ENCODE results near the gene CTDSPL2. TPM values are rescaled to one million over a fixed set of nuclear protein-coding genes. Genes with fewer than 3 reads are reported as not detected.
"Not testable (repeated sequence)": the region's sequence is repeated elsewhere in the genome, so short reads cannot be mapped to it uniquely, and the experiment has no call there.

The CTDSPL2 gene
- 58.3 TPM for total RNA-seq

DNA sequence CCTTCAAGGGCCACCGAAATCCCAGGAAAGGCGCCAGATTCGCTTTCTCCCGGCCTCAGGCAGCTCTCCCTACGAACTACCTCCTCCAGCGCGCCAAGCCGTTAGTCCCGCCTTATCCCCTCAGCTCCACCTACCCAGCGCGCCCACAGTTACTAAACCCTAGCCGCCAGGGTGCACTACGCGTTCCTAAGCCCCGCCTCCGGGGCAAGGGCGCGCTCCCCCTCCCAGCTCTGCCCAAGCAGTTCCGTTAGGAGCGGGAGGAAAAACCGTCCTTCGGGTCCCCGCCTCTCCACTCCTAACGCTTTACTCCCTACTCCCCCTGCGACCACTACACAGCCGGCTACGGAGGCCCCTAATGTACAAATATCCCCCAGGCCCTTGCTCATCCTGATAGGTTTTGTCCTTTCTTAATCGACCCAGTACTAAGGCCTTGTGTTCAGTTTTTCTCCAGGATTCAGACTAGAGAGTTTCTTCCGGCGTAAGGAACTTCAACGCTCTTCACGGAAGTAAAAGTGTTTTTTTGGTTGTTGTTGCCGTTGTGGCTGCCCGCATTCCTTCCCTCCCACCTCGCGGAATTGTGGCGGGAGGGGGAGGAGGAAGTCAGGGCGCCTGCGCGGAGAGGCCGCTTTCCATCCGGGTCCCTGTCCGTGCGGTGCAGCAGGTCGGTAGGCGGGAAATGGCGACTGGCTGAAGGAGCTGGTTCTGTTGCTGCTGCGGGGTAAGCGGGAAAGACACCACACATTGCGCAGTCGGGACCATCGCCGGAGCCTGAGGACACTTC lies at the start of gene CTDSPL2:
Gene CTDSPL2 (plus strand): TSS at position 655 of the 781 bp plus-strand sequence. CDS start 31,386 bp downstream, outside the sequence.
- peak; percentile 97 for DNase-seq (ENCODE audit: low spot score)

DNA sequence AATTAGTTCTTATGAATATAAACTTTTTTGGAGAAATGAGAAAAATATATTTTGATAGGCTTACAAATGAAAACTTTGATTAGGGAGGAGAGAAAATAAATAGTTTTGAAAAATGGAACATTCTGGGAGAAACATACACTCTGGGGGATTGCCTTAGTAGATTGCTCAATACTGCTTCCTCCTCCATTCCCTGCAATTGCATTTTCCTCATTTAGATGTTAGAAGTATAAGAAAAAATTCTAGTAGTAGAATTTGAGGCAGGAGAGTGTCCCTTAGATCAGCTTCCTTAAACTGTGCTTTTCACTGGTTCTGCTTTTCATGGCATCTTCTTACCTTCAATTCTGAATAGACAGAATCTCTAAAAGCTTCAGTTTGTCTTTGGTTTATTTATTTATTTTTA lies 46.2 kb upstream of the CTDSPL2 start:
- no peak for DNase-seq (ENCODE audit: low spot score)

DNA sequence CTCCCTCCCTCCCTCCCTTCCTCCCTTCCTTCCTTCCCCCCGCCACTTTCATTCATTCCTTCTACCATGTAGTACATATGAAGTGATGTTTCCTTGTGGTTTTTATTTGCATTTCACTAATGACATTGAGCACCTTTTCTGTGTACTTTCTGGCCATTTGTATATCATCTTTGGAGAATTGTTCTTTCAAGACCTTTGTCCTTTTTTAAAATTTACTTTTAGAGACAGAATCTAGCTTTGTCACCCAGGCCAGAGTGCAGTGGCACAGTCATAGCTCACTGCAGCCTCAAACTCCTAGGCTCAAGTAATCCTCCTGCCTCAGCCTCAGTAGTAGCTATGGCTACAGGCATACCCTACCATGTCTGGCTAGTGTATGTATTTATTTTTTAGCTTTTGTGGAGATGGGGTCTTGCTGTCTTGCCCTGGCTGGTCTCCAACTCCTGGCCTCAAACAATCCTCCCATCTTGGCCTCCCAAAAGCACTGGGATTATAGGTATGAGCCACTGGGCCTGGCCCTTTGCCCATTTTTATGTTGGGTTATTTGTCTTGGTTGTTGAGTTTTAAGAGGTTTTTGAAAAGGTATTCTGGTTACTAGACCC lies 42.0 kb upstream of the CTDSPL2 start:
- no peak for DNase-seq (ENCODE audit: low spot score)

DNA sequence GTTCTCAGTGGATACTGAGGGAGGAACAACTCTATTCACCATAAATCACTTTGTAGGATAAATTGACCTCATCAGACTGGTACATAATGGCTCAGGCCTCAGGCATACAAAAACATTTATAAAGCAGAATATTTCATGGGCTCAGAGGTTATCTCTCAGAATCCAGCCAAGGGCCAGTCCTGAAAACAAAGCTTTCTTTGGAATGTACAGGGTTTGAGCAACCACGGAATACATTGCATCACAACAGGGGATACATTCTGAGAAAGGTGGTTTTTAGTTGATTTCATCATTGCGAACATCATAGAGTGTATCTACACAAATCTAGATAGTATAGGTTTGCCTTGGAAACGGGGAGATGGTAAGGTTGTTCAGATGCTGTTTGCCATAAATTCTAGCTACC lies 33.4 kb upstream of the CTDSPL2 start:
- no peak for DNase-seq (ENCODE audit: low spot score)

DNA sequence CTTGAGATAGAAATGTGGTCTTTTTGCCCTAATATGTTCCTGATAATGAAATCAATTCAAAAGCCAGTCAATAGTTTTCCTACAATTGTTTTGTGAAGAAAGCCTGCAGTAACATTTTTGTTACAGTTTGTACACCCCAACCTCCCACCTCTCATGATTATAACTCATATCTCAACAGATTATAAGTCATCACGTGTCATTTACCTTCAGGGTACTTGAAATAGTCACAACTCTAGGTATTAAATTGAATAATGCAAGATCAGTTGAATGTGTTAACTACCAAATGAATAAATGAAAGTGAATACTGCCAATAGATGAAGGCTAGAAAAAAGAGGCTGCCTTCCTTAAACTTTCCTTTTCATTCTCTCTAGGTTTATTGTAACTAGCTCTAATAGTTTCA lies 32.9 kb upstream of the CTDSPL2 start:
- DNase-seq (ENCODE audit: low spot score): no peak

DNA sequence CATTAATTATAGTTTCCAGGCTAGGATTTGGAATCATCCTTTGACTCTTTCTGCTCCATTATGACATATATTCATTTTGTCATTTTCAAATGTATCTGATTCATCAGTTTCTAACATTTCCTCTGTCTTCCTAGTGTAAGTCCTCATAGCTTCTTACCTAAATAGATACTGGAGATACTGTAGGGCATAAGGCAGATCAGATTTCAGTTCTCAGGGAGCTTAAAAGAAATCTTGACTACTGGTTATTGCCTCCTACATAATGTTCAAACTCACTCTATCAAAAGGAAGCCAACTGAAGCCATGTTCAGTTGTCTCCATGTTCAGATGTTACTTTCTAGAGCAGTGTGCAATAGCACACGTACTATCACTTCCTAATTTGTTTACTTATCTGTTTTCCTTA lies 29.6 kb upstream of the CTDSPL2 start:
- no peak for DNase-seq (ENCODE audit: low spot score)

DNA sequence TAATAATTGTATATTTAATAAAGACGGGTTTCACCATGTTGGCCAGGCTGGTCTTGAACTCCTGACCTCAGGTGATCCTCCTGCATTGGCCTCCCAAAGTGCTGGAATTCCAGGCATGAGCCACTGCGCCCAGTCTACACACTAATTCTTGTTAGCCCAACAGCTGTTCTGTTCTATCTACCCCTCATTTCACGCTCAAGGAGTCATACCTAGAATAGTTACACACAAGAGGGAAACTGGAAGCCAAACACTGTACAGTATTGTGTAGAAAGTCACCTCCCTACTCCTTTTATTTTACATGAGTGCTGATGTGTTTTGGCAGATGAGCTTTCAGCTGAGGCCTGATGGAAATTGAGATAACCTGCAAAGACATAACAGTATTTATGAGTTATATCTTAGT lies 13.4 kb upstream of the CTDSPL2 start:
- DNase-seq (ENCODE audit: low spot score): no peak

DNA sequence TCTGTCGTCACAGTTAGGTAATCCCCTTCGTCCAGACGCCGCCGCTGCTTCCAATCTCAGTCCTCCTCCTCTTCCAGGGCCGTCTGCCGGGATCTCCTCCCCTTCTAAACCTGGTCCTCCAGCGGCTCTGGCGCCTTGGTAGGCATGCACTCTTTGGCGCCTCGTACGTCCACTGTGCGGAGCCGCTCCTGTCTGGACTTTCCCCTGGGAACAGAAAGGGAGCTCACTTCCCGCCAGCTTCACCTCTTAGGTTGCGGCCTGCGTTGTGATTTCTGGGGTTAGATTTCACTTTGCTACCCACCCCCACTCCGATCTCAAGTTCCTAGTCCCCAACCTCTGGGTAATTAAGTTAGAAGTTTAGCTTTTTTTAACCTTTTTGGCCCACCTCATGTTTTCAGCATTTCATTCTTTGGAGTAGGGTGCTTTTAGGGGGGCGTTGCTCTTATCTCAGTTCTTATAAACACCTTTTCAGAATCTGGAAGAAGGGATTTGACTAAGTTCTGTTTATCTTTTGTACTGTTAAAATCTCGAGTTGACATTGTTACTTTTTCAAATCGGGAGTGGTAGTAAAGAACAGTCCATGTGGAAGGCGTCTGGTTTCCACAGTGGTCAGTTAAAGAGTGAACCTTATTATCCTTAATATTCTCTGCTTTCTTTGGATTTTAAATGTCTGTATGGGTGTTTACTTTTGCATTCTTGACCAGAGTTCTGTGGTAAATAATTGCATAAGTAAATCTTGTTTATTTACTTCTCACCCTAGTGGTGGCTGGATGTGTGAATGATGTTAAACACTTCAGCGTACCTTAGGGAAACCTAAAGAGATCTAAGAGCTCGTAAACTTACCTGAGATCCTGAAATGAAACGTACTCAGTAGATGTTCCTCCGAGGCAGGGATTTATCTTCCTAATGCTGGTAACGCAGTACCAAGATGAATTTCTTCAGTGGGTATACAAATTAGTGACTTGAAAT lies 611 bp downstream of the CTDSPL2 start:
- DNase-seq (ENCODE audit: low spot score): no peak

DNA sequence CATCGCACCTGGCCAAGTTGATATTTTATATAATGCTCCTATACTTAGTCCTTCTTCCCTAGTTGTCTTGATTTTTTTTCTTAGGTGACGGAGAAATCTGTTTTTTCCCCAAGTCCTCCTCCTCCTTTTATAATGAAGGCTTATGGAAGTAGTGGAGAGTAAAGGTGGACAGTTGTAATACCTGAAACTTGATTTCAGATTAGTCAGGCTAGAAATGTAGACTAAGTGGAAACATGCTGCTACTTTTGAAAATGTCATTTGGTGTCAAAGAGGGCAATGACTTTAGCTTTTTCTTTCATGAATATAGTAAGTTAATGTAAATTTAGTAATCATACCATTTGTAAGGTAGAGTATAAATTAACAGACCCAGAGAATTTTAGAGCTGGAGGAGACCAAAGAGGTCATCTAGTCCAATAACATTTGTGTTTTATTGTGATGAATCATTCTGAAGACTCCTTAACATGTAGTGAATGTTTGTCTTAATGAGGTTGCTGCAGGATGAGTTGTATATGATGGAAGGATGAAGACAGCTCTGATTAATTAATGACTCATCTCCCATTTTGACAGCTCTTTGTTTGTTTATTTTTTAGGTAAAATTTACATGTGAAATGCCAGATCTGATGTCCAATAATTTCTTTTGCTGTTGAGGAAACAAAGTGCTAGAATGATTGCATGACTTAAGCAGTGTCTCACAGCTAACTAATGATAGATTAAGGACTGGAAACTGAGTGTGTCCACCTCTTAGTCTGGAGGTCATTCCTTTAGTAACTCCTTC lies 8.7 kb downstream of the CTDSPL2 start:
- DNase-seq (ENCODE audit: low spot score): no peak

DNA sequence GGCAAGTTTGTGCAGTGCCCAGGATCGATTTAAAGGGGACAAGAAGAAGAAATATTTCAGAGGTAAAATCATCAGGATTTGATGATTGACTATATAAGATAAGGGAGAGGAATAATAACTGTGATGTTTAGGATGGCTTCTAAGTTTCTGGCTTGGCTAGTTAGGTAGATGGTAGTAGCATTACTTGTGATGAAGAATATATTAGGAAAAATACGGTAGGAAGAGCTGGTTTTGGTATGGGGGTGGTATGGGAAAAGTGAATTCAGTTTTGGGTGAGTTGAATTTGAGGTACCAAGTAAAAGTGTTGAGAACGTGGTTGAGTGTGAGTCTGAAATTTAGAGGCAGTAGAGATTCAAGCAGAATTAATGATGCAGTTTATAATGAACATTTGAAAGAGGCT lies 11.0 kb downstream of the CTDSPL2 start:
- no peak for DNase-seq (ENCODE audit: low spot score)

DNA sequence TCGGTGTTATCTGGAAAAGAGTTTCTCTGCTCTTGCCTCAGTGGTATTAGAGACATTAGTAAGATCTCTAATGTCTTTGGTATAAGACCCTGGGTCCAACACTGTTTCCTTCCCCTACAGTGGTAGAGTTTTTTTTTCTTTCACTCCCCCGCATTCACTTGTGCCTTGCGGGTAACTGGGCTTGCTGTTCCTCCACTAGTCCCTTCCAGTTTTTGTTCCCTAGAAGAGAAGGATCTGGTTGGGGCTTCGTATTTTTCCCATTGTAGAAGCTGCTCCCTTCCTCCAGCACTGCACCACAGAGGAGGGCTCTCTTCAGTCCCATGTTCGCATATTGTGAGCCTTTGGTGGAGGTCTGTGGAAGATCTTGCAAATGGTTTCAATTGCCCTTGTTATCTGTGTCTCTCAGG lies 13.7 kb downstream of the CTDSPL2 start:
- no peak for DNase-seq (ENCODE audit: low spot score)

DNA sequence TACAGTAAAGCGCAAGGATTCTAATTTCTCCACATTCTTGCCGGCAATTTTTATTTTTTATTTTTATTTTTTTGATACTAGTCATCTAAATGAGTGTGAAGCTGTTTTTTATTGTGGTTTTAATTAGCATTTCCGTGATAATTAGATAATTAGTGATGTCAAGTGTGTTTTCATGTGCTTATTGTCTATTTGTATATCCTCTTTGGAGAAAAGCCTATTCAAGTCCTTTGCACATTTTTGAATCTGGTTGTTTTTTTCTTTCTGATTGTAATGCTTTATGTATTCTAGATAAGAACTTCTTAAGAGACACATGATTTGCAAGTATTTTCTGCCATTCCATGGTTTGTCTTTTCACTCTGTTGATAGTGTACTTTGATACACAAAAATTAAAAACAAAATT lies 16.1 kb downstream of the CTDSPL2 start:
- no peak for DNase-seq (ENCODE audit: low spot score)

DNA sequence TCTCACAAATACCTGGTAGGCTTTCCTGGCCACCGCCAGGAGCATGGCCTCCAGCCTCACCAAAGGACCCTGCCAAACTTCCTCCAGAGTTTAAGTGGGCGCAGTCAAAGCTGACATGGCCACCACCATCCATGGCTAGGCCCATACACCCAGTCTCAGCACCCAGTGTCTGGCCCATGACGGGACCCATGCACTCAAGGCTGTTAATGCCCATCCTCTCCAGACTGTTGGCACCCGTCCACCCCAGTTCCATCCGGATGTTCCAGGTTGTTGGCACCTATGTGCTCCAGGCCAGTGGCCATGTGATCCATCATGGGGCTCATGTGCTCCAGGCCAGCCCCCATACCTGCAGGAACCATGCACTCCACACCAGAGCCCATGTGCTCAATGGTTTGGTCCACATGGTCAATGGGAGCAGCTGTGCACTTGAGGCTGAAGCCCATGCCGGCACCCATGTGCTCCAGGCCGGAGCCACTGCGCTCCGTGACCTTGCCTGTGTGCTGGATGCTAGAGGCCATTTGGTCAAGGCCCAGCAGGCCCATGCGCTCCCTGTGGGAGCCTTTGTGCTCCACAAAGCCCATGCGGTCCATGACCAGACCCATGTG lies 20.4 kb downstream of the CTDSPL2 start:
- DNase-seq (ENCODE audit: low spot score): no peak

DNA sequence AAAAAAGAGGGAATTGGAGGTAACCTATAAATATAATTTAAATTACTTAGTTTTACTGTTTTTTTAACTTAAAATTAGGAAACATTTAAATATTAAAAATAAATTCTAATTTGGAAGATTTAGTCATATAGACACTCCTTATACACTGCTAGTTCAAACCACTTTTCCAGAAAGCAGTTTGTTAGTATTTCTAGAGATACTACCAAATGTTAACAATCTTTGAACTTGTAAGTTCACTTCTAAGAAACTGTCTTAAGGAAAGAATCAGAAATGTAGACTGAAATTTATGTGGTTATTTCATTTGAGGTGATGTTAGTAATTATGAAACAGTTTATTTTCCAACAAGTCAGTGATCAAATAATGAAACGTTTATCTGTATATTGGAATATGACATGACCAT lies 22.7 kb downstream of the CTDSPL2 start:
- DNase-seq (ENCODE audit: low spot score): no peak

DNA sequence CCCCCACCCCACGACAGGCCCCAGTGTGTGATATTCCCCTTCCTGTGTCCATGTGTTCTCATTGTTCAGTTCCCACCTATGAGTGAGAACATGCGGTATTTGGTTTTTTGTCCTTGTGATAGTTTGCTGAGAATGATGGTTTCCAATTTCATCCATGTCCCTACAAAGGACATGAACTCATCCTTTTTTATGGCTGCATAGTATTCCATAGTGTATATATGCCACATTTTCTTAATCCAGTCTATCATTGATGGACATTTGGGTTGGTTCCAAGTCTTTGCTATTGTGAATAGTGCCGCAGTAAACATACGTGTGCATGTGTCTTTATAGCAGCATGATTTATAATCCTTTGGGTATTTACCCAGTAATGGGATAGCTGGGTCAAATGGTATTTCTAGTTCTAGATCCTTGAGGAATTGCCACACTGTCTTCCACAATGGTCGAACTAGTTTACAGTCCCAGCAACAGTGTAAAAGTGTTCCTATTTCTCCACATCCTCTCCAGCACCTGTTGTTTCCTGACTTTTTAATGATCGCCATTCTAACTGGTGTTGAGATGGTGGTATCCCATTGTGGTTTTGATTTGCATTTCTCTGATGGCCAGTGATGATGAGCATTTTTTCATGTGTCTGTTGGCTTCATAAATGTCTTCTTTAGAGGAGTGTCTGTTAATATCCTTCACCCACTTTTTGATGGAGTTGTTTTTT lies 26.3 kb downstream of the CTDSPL2 start:
- not testable (repeated sequence) for DNase-seq (ENCODE audit: low spot score)

DNA sequence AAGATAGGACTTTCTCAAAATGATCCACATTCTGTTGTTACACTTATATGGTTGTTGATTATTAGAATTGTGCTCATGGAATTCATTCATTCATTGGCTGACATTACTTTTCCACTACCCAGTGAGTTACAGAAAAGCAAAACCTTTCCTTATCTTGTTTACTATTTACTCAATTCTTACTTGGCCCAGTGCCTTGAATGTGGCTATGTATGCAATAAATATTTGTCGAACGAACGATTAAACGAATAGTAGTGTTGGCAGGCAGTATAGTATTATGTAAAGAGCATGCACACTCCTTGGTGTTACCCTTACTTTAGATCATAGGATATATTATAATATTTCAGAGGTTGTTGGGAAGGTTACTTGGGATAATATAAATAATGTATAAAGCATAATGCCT lies 31.0 kb downstream of the CTDSPL2 start:
- DNase-seq (ENCODE audit: low spot score): no peak

DNA sequence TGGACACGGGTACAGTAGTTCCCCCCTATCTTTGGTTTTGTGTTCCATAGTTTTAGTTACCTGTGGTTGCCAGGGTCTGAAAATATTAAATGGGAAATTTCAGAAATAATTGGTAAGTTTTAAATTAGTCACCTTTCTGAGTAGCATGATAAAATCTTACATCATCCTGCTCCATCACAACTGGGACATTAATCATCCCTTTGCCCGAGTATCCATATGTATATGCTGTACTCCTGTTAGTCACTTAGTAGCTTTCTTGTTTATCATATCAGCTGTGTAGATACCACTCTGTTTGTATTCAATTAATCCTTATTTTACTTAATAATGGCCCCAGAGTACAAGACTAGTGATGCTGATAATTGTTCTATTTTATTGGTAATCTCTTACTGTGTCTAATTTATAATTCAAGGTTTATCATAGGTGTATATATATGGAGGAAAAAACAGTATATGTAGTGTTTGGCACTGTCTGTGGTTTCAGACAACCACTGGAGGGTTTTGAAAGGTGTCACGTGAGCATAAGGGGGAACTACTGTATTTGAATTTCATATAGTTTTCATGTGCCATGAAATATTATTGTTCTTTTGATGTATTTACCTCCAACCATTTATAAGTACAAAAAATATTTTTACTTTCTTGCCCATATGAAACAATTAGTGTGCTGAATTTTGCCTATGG lies 41.4 kb downstream of the CTDSPL2 start:
- no peak for DNase-seq (ENCODE audit: low spot score)

DNA sequence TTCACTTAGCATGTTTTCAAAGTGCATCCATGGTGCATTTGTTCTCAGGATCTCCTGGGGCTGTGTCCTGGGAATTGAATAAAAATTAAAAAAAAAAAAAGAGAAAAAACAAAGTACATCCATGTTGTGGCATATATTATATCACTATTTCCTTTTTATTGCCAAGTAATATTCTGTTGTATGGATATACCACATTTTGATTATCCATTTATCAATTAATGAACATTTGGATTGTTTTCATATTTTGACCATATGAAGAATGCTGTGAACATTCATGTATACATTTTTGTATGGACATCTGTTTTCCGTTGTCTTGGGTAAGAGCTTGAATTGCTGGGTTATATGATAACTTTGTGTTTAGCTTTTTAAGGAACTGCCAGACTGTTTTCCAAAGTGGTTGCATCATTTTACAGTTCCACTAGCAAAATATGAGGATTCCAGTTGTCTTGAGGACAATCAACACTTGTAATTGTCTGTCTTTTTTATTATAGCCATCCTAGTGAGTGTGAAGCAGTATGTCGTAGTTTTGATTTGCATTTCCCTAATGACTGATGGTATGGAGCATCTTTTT lies 44.5 kb downstream of the CTDSPL2 start:
- no peak for DNase-seq (ENCODE audit: low spot score)

DNA sequence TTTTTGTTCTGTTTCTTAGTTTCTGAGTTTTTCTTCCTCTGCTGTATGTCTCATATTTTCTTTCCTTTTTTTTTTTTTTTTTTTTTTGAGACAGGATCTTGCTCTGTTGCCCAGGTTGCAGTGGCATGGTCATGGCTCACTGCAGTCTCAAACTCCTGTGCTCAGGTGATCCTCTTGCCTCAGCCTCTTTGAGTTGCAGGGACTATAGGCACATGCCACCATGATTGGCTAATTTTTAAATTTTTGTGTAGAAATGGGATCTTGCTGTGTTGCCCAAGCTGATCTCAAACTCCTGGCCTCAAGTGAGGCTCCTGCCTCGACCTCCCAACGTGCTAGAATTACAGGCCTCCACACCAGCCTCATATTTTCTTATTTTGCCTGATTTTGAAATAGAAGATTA lies 51.9 kb downstream of the CTDSPL2 start:
- DNase-seq (ENCODE audit: low spot score): no peak

DNA sequence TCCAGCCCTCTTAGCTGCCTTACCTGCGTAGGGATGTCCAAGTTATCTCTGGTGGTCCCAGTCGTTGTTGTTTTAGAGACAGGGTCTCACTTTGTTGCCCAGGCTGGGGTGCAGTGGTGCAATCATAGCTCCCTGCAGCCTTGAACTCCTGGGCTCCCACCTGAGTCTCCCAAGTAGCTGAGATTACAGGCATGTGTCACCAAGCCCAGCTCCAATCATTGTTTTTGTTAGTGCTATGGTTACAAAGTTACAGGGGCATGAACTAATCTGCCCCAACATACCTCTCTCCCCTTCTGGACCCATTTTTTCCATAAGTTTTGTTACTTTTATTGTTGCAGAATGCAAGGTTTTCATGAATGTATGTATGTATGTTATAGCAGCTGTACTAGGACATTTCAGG lies 54.7 kb downstream of the CTDSPL2 start:
- DNase-seq (ENCODE audit: low spot score): no peak

All from ureter (tissue), 1 donor.